Right lobe of liver (tissue), 4 donors: ENCODE data around the gene EVX1.

Experiments
- CTCF ChIP-seq, 4 donors: fragments of 200-600 bp in 3 of 4; fragments of 450-650 bp in 1 of 4; IDR thresholded peaks; one replicate each; pipeline versions ENCODE4 v1.5.1 to v1.8.0; 2016 to 2022; ENCODE audit warnings: antibody characterized with exemption in 4 of 4, mild to moderate bottlenecking in 2 of 4
- POLR2A ChIP-seq: fragments of 450-650 bp; IDR thresholded peaks from one replicate; pipeline ENCODE4 v1.6.1; 2017; ENCODE audit warnings: antibody characterized with exemption, mild to moderate bottlenecking
- donor health status: DM: no; HTN: no; CAD: no.
- donor health status: DM: no; HTN: no; CAD: no.
- donor health status: DM: no; HTN: yes; CAD: no.

GRCh38 chr7:27219821-27220220, 22.8 kb upstream of the EVX1 start:
- no peak for TF ChIP-seq CTCF (IDR thresholded peaks at IDR 0.05)
- no peak for TF ChIP-seq POLR2A
